Adrenal gland (tissue), 5 donors: ENCODE data around the gene SLC6A5.

Experiments used
- CTCF ChIP-seq, 6 experiments: fragments of 450-650 bp in 4 of 6; fragments of 200-600 bp in 2 of 6; sonication (generic) in 1 of 6; IDR thresholded peaks; 1 replicate in 5 of 6; 2 replicates in 1 of 6; pipeline versions ENCODE4 v1.5.1 to v1.8.0; 2016 to 2021; ENCODE audit warnings: antibody characterized with exemption in 6 of 6, mild to moderate bottlenecking in 2 of 6, moderate library complexity in 1 of 6
- POLR2A ChIP-seq, 2 donors: fragments of 450-650 bp; IDR thresholded peaks; one replicate each; pipeline ENCODE4 v1.6.1; 2017; ENCODE audit warnings: antibody characterized with exemption in 2 of 2, mild to moderate bottlenecking in 2 of 2, moderate library complexity in 1 of 2
- donor health status: DM: no; HTN: no; CAD: no.

- no peak for TF ChIP-seq CTCF (IDR thresholded peaks at IDR 0.05)
- TF ChIP-seq POLR2A (IDR thresholded peaks at IDR 0.05) = no peak
Observed at GRCh38 chr11:20627701-20628100, 28.3 kb downstream of the SLC6A5 start.
